Gastroesophageal sphincter (tissue), 4 donors: ENCODE measurements around the gene C1orf159. TPM values are rescaled to one million over a fixed set of nuclear protein-coding genes. Genes with fewer than 3 reads are reported as not detected.
A peak's percentile ranks its signal among the peaks of the same experiment; 100 is the strongest.

Source experiments
- ATAC-seq: fragments of 150-250 bp; one replicate; pipeline ENCODE4 v1.9.1; 2016; ENCODE audit warnings: mild to moderate bottlenecking, moderate library complexity
- H3K27ac ChIP-seq, 4 donors: fragments of 200-600 bp; sonication (generic) in 3 of 4; 1 replicate in 3 of 4; 2 replicates in 1 of 4; pipeline ENCODE4 v1.5.1; 2016 to 2019
- H3K27me3 ChIP-seq: fragments of 200-600 bp; sonication (generic); one replicate; pipeline ENCODE4 v1.5.1; 2019
- H3K36me3 ChIP-seq, 2 donors: fragments of 200-600 bp; sonication (generic); one replicate each; pipeline ENCODE4 v1.5.1; 2019; ENCODE audit warnings: control low read depth in 1 of 2
- H3K4me1 ChIP-seq, 3 donors: fragments of 200-600 bp; sonication (generic); 1 replicate in 2 of 3; 2 replicates in 1 of 3; pipeline ENCODE4 v1.5.1; 2016 to 2019; ENCODE audit warnings: control low read depth in 2 of 3
- H3K4me3 ChIP-seq, 2 donors: fragments of 200-600 bp; sonication (generic); one replicate each; pipeline ENCODE4 v1.5.1; 2019; ENCODE audit warnings: mild to moderate bottlenecking in 1 of 2, moderate library complexity in 1 of 2
- H3K9me3 ChIP-seq, 3 donors: fragments of 200-600 bp; sonication (generic); one replicate each; pipeline ENCODE4 v1.5.1; 2017 to 2019; ENCODE audit warnings: control low read depth in 2 of 3
- EP300 ChIP-seq: sonication (generic); formaldehyde crosslinking; IDR thresholded peaks from one replicate; pipeline ENCODE4 v1.6.1; 2017; ENCODE audit warnings: antibody characterized with exemption, mild to moderate bottlenecking
- POLR2A ChIP-seq, 2 donors: fragments of 450-650 bp; IDR thresholded peaks; one replicate each; pipeline ENCODE4 v1.6.1; 2017; ENCODE audit warnings: antibody characterized with exemption in 2 of 2, mild to moderate bottlenecking in 2 of 2, moderate library complexity in 1 of 2
- POLR2AphosphoS5 ChIP-seq: sonication (generic); formaldehyde crosslinking; IDR thresholded peaks from one replicate; pipeline ENCODE4 v1.6.1; 2017; ENCODE audit warnings: antibody characterized with exemption
- WGBS, 2 donors: methylation state at CpG; one replicate each; pipeline ENCODE4 v1.1.5; 2018; ENCODE audit warnings: low coverage in 1 of 2; 5-methylcytosine and 5-hydroxymethylcytosine counted together
- total RNA-seq, 4 donors: library from RNA; depleted of rRNA; stranded (reverse); fragments of >200 nt; gene quantifications; one replicate each; pipeline ENCODE4 v1.1.0, GENCODE V29; 2016
- TF ChIP-seq, protein P1 (sequence below), 4 experiments: fragments of 200-600 bp in 2 of 4; fragments of 450-650 bp in 2 of 4; sonication (generic) in 1 of 4; IDR thresholded peaks; one replicate each; pipeline ENCODE4 v1.5.1; 2017 to 2019; ENCODE audit warnings: antibody characterized with exemption in 4 of 4, mild to moderate bottlenecking in 2 of 4, moderate library complexity in 2 of 4

The C1orf159 gene
- total RNA-seq, 4 donors from 2014 or later, result 6.3 to 15.3 (median 9.9) TPM

DNA sequence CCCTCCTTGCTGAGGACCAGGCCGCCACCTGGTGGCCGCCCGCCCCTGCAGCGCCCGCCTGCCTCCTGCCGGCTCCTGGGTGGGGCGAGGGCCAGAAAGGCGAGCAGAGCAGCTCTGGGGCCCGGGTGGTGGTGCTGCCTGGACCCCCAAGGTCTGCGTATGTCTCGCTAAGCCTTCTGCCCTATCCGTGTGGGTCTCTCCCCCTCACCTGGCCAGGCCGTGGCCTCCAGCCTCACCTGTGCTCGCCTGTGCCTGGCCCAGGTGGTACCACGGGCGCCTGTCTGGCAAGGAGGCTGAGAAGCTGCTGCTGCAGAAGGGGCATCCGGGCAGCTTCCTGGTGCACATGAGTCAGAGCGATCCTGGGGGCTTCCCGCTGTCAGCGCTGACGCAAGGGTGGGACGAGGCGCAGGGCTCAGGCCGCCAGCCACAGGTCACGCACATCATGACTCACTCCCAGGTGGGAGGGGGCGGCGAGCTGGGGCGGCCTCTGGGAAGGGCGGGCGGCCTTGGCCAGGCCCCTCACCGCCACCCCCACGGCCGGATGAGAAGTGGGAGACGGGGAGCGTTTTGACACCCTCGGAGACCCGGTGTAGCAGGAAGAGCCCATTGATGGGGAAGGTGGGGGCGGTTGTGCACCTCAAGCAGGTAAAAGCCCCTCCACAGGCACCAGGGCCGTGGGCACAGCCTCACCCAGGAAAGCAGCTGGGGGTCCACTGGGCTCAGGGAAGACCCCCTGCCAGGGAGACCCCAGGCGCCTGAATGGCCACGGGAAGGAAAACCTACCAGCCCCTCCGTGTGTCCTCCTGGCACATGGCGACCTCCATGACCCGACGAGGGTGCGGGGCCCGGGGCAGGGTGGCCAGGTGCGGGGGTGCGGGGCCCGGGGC is 51.7 kb downstream of the C1orf159 start:
- TF ChIP-seq, protein P1, sequence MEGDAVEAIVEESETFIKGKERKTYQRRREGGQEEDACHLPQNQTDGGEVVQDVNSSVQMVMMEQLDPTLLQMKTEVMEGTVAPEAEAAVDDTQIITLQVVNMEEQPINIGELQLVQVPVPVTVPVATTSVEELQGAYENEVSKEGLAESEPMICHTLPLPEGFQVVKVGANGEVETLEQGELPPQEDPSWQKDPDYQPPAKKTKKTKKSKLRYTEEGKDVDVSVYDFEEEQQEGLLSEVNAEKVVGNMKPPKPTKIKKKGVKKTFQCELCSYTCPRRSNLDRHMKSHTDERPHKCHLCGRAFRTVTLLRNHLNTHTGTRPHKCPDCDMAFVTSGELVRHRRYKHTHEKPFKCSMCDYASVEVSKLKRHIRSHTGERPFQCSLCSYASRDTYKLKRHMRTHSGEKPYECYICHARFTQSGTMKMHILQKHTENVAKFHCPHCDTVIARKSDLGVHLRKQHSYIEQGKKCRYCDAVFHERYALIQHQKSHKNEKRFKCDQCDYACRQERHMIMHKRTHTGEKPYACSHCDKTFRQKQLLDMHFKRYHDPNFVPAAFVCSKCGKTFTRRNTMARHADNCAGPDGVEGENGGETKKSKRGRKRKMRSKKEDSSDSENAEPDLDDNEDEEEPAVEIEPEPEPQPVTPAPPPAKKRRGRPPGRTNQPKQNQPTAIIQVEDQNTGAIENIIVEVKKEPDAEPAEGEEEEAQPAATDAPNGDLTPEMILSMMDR (IDR thresholded peaks at IDR 0.05), result peak in 3 of 4 experiments; percentile 88 to 97 (median 88)
- no peak for TF ChIP-seq EP300
- Histone ChIP-seq H3K27ac (no peak overlapping the region), H3K9me3 (no peaks in the 10 kb centered on the region), H3K27me3 (peaks cover 88% of the 10 kb centered on the region), H3K4me3 (no peak overlapping the region), H3K36me3 (no peaks in the 10 kb centered on the region), H3K4me1 (peaks cover 0 to 46% (median 23%) of the 10 kb centered on the region in 3 donors)
- ATAC-seq, result peak; percentile 60
- 7% methylated on average over 11 of the region's 50 CpGs; no CpG with 5 or more reads in 1 of the 2 donors for WGBS, 2 donors

DNA sequence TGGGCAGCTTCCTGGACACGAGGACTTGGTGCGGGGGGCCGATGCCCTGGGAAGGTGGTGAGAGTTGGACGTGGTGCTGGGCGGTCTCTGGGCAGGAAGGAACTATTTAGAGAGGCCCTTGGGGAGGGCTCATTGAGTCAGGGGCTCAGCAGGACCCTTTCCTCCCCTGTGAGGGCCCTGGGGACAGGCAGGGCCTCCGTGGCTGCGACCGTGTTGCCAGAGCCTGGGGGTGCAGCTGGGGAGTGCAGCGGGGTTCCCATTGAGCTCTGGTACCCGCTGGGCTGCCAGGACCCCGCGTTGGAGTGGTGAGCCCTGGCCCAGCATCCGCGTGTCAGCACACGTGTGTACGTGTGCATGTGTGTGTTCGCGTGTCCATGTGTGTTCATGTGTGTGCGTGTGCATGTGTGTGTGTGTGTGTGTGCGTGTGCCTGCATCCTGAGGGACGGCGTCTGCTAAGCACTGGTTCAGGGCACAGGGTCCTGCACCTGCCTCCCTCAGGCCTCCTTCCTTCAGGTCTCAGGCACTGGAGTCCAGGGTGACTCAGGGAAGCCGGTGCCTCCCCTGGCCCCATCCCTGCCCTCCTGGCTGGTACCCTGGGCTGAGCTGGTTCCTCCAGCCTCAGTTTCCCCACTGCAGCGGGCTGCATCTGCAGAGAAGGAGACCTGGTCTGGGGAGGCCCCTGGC is 52.5 kb downstream of the C1orf159 start:
- peaks cover 88% of the 10 kb centered on the region for H3K27me3 ChIP-seq
- WGBS, 2 donors, result 67% methylated on average over 3 of the region's 24 CpGs; no CpG with 5 or more reads in 1 of the 2 donors
- H3K4me3 ChIP-seq, result no peak overlapping the region
- ATAC-seq, result no peak
- H3K27ac ChIP-seq, result no peak overlapping the region
- peaks cover 0 to 46% (median 18%) of the 10 kb centered on the region in 3 donors for H3K4me1 ChIP-seq
- no peaks in the 10 kb centered on the region for H3K9me3 ChIP-seq
- no peak for TF ChIP-seq POLR2AphosphoS5
- no peak for TF ChIP-seq EP300
- TF ChIP-seq, protein P1 (IDR thresholded peaks at IDR 0.05), result no peak
- no peak for TF ChIP-seq POLR2A (IDR thresholded peaks at IDR 0.05)
- no peaks in the 10 kb centered on the region for H3K36me3 ChIP-seq

DNA sequence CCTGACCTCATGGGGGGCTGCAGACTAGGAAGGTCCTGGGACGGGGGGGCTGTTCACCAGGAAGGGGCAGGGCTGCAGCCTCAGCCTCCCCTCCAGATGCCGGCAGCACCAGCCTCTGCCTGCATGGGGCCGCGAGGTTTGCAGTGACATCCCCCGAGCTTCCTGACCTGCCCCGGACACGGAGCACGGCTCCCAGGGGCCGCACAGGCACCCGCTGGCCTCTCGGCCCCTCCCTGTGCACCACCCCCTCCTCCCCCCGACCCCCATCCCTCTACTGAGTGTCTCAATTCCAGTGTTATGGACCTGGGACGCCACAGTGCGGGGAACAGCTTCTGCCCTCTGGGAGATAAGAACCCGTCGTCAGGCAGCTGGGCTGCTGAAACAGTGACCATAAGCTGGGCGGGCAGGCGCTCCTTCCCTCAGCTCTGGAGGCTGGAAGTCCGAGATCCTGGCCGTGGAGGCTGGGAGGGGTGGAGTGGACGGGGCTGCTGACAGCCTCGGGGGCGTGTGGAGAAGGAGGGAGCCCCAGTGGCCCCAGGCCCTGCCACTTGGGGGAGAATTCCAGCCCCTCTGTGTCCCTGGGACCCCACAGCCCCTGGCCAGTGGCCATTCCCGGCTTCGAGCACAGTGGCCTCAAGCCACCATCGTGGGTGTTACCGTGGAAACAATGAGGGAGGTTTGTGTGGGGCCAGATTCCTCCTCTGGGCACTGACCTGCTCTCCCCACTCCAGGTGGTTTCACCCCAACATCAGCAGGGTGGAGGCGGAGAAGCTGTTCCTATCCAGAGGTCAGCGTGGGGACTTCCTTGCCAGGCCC is 53.3 kb downstream of the C1orf159 start:
- no peak overlapping the region for H3K27ac ChIP-seq
- TF ChIP-seq, protein P1 (IDR thresholded peaks at IDR 0.05), result no peak
- no peak for TF ChIP-seq POLR2AphosphoS5
- no peak for TF ChIP-seq EP300
- TF ChIP-seq POLR2A (IDR thresholded peaks at IDR 0.05), result no peak
- WGBS, 2 donors, result 60% methylated on average over 1 of the region's 29 CpGs; no CpG with 5 or more reads in 1 of the 2 donors
- no peak for ATAC-seq
- H3K4me3 ChIP-seq, result no peak overlapping the region
- peaks cover 0 to 46% (median 15%) of the 10 kb centered on the region in 3 donors for H3K4me1 ChIP-seq
- H3K36me3 ChIP-seq, result no peaks in the 10 kb centered on the region
- no peaks in the 10 kb centered on the region for H3K9me3 ChIP-seq
- H3K27me3 ChIP-seq, result peaks cover 88% of the 10 kb centered on the region

DNA sequence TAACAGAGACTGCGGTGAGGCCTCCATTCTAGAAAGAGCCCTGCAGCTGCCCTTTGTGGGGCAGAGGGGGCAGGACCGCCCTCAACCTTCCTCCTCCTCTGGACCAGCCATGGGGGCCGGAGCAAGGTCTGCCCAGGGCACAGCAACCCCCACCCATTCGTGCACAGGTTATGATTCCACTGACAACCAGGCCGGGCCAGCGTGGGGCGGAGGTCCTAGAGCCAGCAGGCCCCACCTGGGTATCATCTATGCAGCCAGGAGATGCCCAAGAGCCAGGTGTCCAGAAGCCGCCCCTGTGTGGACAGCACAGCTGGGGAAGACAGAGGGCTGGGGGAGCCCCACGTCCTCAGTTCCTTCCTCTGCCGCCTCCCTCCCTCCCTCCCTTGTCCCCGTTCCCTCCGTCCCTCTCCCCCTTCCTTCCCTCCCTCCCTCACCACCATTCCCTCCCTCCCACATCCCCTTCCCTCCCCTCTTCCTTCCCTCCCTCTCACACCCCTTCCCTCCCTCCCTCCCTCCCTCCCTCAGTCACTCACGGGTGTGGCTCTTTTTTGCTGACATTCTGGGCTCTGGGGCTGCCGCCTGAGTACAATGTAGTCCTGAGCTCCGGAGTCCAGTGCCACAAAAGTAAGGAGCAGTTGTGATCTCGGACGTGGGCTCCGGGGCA is 54.1 kb downstream of the C1orf159 start:
- H3K27ac ChIP-seq, result no peak overlapping the region
- 56% methylated on average over 4 of the region's 18 CpGs; no CpG with 5 or more reads in 1 of the 2 donors for WGBS, 2 donors
- H3K4me3 ChIP-seq, result no peak overlapping the region
- peaks cover 88% of the 10 kb centered on the region for H3K27me3 ChIP-seq
- no peaks in the 10 kb centered on the region for H3K9me3 ChIP-seq
- TF ChIP-seq POLR2AphosphoS5 (no peak), POLR2A (IDR thresholded peaks at IDR 0.05) (no peak), EP300 (no peak)
- TF ChIP-seq, protein P1 (IDR thresholded peaks at IDR 0.05), result no peak
- no peak for ATAC-seq
- H3K4me1 ChIP-seq, result peaks cover 0 to 46% (median 15%) of the 10 kb centered on the region in 3 donors
- no peaks in the 10 kb centered on the region for H3K36me3 ChIP-seq
